ENCODE data around the gene TOP2B.

TOP2B gene

GRCh38 chr3:25554376-25554775 is 110.3 kb downstream of the TOP2B start:
- FAIRE-seq = no peak

GRCh38 chr3:25552251-25552650 is 112.5 kb downstream of the TOP2B start:
- no peak for FAIRE-seq

GRCh38 chr3:25548836-25549235 is 115.9 kb downstream of the TOP2B start:
- FAIRE-seq = no peak

GRCh38 chr3:25547943-25548674 is 116.6 kb downstream of the TOP2B start:
- FAIRE-seq = no peak

Measured in colon (tissue), 2 donors.